Muscle layer of colon (tissue), 2 donors: Measurements from ENCODE around the gene IGFL3.

Experiments used
- H3K27ac ChIP-seq: one replicate; pipeline ENCODE4 v1.7.0; 2013; ENCODE audit warnings: low read depth, mild to moderate bottlenecking, low read length, moderate library complexity
- H3K27me3 ChIP-seq, 2 donors: one replicate each; pipeline ENCODE4 v1.7.0; 2013; ENCODE audit warnings: low read length in 2 of 2, mild to moderate bottlenecking in 2 of 2; ENCODE audit not compliant: insufficient read depth in 2 of 2, control insufficient read depth in 1 of 2
- H3K36me3 ChIP-seq: one replicate; pipeline ENCODE4 v1.7.0; 2013; ENCODE audit warnings: mild to moderate bottlenecking, low read length; ENCODE audit not compliant: insufficient read depth
- H3K4me1 ChIP-seq: one replicate; pipeline ENCODE4 v1.7.0; 2013; ENCODE audit warnings: mild to moderate bottlenecking, low read length; ENCODE audit not compliant: insufficient read depth
- H3K4me3 ChIP-seq, 2 donors: one replicate each; pipeline ENCODE4 v1.7.0; 2013; ENCODE audit warnings: low read length in 2 of 2, low read depth in 1 of 2, mild to moderate bottlenecking in 1 of 2, moderate library complexity in 1 of 2
- H3K9ac ChIP-seq: one replicate; pipeline ENCODE4 v1.7.0; 2013; ENCODE audit warnings: low read length
- H3K9me3 ChIP-seq: one replicate; pipeline ENCODE4 v1.7.0; 2013; ENCODE audit warnings: mild to moderate bottlenecking, low read length
- donor health status: abdominal sarcoma.
- donor health status: Adenocarcinoma of cecum.

Gene IGFL3

GRCh38 chr19:46073268-46073922, 51.1 kb downstream of the IGFL3 start:
- no peaks in the 10 kb centered on the region for H3K9me3 ChIP-seq

More at GRCh38 chr19:46073268-46073922, 51.1 kb downstream of the IGFL3 start:
- H3K36me3 ChIP-seq, result no peaks in the 10 kb centered on the region
- H3K4me1 ChIP-seq, result peaks cover 15% of the 10 kb centered on the region
- H3K4me3 ChIP-seq, result no peak overlapping the region
- no peak overlapping the region for H3K27ac ChIP-seq
- H3K27me3 ChIP-seq, result peaks cover 12 to 19% of the 10 kb centered on the region in 2 donors
- H3K9ac ChIP-seq, result no peak overlapping the region
